HepG2 (cell line): Measurements from ENCODE around the gene TMEM63B. TPM values are rescaled to one million over a fixed set of nuclear protein-coding genes. Genes with fewer than 3 reads are reported as not detected.
A peak's percentile ranks its signal among the peaks of the same experiment; 100 is the strongest.

Experiments used
- GATAD2A ChIP-seq: IDR thresholded peaks from 2 replicates; pipeline ENCODE4 v1.6.1; 2016
- IRF2 ChIP-seq: IDR thresholded peaks from 2 replicates; pipeline ENCODE4 v1.6.1; 2018; ENCODE audit warnings: missing genetic modification reagents, missing compliant biosample characterization
- KLF6 ChIP-seq: IDR thresholded peaks from 2 replicates; pipeline ENCODE4 v1.8.0; 2016; ENCODE audit warnings: missing biosample characterization, missing genetic modification reagents
- MXI1 ChIP-seq: IDR thresholded peaks from 3 replicates; pipeline ENCODE4 v1.6.1; 2012; ENCODE audit warnings: low read depth, low read length, inconsistent platforms, borderline replicate concordance
- NFYC ChIP-seq: IDR thresholded peaks from 2 replicates; pipeline ENCODE4 v1.6.1; 2016; ENCODE audit warnings: missing genetic modification reagents, missing compliant biosample characterization
- RERE ChIP-seq: IDR thresholded peaks from 2 replicates; pipeline ENCODE4 v1.6.1; 2016; ENCODE audit warnings: low read depth, missing genetic modification reagents, missing compliant biosample characterization
- TFDP1 ChIP-seq: IDR thresholded peaks from 2 replicates; pipeline ENCODE4 v1.6.1; 2016; ENCODE audit warnings: missing compliant biosample characterization, missing genetic modification reagents, borderline replicate concordance
- ZBTB25 ChIP-seq: IDR thresholded peaks from 2 replicates; pipeline ENCODE4 v1.6.1; 2018; ENCODE audit warnings: missing genetic modification reagents
- ZFP1 ChIP-seq: IDR thresholded peaks from 2 replicates; pipeline ENCODE4 v1.6.1; 2016
- ZNF503 ChIP-seq: sonication (generic); formaldehyde crosslinking; IDR thresholded peaks from 2 replicates; pipeline ENCODE4 v1.4.0; 2020; ENCODE audit warnings: missing genetic modification reagents
- ZNF577 ChIP-seq: sonication (generic); formaldehyde crosslinking; IDR thresholded peaks from 2 replicates; pipeline ENCODE4 v1.4.0; 2020; ENCODE audit warnings: mild to moderate bottlenecking, low read depth, missing genetic modification reagents, borderline replicate concordance
- ZNF660 ChIP-seq: sonication (generic); formaldehyde crosslinking; IDR thresholded peaks from 2 replicates; pipeline ENCODE4 v1.5.1; 2020; ENCODE audit warnings: mild to moderate bottlenecking, low read depth, missing genetic modification reagents, borderline replicate concordance
- polyA plus RNA-seq, 8 experiments: library from polyadenylated mRNA; depleted of rRNA in 3 of 8; stranded (reverse) in 7 of 8; unstranded in 1 of 8; fragments of >200 nt; fragmentation: Illumina TruSeq in 4 of 8; extraction: Trizol in 4 of 8; gene quantifications; 2 replicates each; pipeline versions ENCODE4 v1.2.1 to v1.2.3, GENCODE V29; 2011 to 2016; ENCODE audit warnings: low read depth in 4 of 8, missing spikeins in 1 of 8, mixed read lengths in 1 of 8; ENCODE audit not compliant: insufficient read depth in 1 of 8
- total RNA-seq, 5 experiments: library from RNA; depleted of rRNA; stranded (reverse); fragments of >200 nt; fragmentation: Illumina TruSeq; extraction: Trizol; gene quantifications; 2 replicates each; pipeline ENCODE4 v1.2.3, GENCODE V29; 2016; ENCODE audit warnings: low read depth in 1 of 5
- TF ChIP-seq, protein P1 (sequence below): sonication (generic); formaldehyde crosslinking; IDR thresholded peaks from 2 replicates; pipeline ENCODE4 v1.4.0; 2020; ENCODE audit warnings: mild to moderate bottlenecking, missing genetic modification reagents, borderline replicate concordance
- TF ChIP-seq, protein P2 (sequence below): sonication (generic); formaldehyde crosslinking; IDR thresholded peaks from 2 replicates; pipeline ENCODE4 v1.5.0; 2020; ENCODE audit warnings: missing genetic modification reagents

TMEM63B gene
- total and polyA plus RNA-seq, 2 of the 13 experiments (the other 11 are each of a cell fraction or from before 2014, with no cell fraction given), result 27.4 to 75.8 TPM

- TF ChIP-seq RERE (CRISPR knock-in tag), result peak; percentile 40; the same call in 1 of the 2 replicates
- TF ChIP-seq KLF6 (CRISPR knock-in tag), result peak; percentile 58; the same call in 1 of the 2 replicates
- TF ChIP-seq ZNF577 (CRISPR knock-in tag), result no peak
- TF ChIP-seq, protein P1, sequence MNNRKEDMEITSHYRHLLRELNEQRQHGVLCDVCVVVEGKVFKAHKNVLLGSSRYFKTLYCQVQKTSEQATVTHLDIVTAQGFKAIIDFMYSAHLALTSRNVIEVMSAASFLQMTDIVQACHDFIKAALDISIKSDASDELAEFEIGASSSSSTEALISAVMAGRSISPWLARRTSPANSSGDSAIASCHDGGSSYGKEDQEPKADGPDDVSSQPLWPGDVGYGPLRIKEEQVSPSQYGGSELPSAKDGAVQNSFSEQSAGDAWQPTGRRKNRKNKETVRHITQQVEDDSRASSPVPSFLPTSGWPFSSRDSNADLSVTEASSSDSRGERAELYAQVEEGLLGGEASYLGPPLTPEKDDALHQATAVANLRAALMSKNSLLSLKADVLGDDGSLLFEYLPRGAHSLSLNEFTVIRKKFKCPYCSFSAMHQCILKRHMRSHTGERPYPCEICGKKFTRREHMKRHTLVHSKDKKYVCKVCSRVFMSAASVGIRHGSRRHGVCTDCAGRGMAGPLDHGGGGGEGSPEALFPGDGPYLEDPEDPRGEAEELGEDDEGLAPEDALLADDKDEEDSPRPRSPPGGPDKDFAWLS (CRISPR knock-in tag), result no peak
- TF ChIP-seq ZFP1, result 0 out of 2 replicates have a peak, but pooled peaks have one; percentile 74
- peak; percentile 77 for TF ChIP-seq IRF2 (CRISPR knock-in tag)
- no peak for TF ChIP-seq ZNF660 (CRISPR knock-in tag)
- 0 out of 2 replicates have a peak, but pooled peaks have one; percentile 34 for TF ChIP-seq ZNF503 (CRISPR knock-in tag)
- no peak for TF ChIP-seq TFDP1 (CRISPR knock-in tag)
- no peak for TF ChIP-seq NFYC (CRISPR knock-in tag)
- peak; percentile 100 for TF ChIP-seq GATAD2A (CRISPR knock-in tag)
- peak; percentile 18; the same call in 1 of the 3 replicates for TF ChIP-seq MXI1
- peak; percentile 64; the same call in 1 of the 2 replicates for TF ChIP-seq ZBTB25 (CRISPR knock-in tag)
- TF ChIP-seq, protein P2, sequence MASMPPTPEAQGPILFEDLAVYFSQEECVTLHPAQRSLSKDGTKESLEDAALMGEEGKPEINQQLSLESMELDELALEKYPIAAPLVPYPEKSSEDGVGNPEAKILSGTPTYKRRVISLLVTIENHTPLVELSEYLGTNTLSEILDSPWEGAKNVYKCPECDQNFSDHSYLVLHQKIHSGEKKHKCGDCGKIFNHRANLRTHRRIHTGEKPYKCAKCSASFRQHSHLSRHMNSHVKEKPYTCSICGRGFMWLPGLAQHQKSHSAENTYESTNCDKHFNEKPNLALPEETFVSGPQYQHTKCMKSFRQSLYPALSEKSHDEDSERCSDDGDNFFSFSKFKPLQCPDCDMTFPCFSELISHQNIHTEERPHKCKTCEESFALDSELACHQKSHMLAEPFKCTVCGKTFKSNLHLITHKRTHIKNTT, result no peak
These were observed 15.6 kb upstream of the TMEM63B start (continued) for GRCh38 chr6:44111434-44112417.
